A549 (cell line): ENCODE results near the gene CCDC102B.

Experiments
- POLR2A ChIP-seq: IDR thresholded peaks from 2 replicates; pipeline ENCODE4 v1.6.1; 2012; ENCODE audit warnings: mild to moderate bottlenecking, low read length
- RFX5 ChIP-seq: fragments of 450-650 bp; IDR thresholded peaks from 2 replicates; pipeline ENCODE4 v1.7.1; 2014; ENCODE audit warnings: antibody characterized with exemption, mild to moderate bottlenecking, moderate library complexity

DNA sequence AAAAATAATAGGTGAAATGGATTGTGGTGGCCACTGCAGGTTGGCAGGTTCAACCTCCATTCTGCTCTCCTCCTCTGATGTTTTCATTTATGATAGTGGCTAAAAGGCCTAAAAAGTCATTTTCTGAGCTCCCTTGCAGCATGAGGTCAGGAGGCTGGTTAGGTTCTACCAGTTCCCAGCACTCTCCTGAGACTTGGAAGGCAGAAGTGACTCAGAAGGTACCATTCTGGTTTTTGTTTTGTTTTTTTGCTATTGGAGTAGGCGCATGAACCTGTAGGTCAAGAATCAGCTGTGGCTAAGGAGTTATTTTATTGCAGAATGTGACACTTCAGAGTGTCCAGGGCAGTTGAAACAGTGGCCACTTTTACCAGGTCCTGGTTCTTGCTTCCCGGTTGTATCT, 181.9 kb downstream of the CCDC102B start:
- TF ChIP-seq POLR2A (no peak), RFX5 (no peak)
